HFFc6 (cell line): ENCODE results near the gene PTPRE. TPM values are rescaled to one million over a fixed set of nuclear protein-coding genes. Genes with fewer than 3 reads are reported as not detected.

Experiments
- DNase-seq: peaks from one replicate; pipeline ENCODE4 v3.0.0-alpha.2; 2018
- H3K27ac Mint-ChIP-seq: 2 replicates; pipeline ENCODE4 v1.8.0; 2020; ENCODE audit warnings: mild to moderate bottlenecking, mixed read lengths
- H3K27me3 Mint-ChIP-seq: 2 replicates; pipeline ENCODE4 v1.8.0; 2021; ENCODE audit warnings: mild to moderate bottlenecking, moderate library complexity, mixed read lengths; ENCODE audit not compliant: insufficient read depth
- H3K36me3 Mint-ChIP-seq: 2 replicates; pipeline ENCODE4 v1.8.0; 2021; ENCODE audit warnings: low read depth, mixed read lengths
- H3K4me1 Mint-ChIP-seq: 2 replicates; pipeline ENCODE4 v1.8.0; 2020; ENCODE audit warnings: low read depth, mixed read lengths
- H3K4me3 Mint-ChIP-seq: 2 replicates; pipeline ENCODE4 v1.8.0; 2020; ENCODE audit warnings: mild to moderate bottlenecking, moderate library complexity, mixed read lengths
- H3K9me3 Mint-ChIP-seq: 2 replicates; pipeline ENCODE4 v1.8.0; 2020; ENCODE audit warnings: mild to moderate bottlenecking, mixed read lengths
- CTCF ChIP-seq: fragments of 200-600 bp; sonication (generic); IDR thresholded peaks from 2 replicates; pipeline ENCODE4 v1.5.0; 2021; ENCODE audit warnings: antibody characterized with exemption, mild to moderate bottlenecking
- total RNA-seq, 6 experiments: library from RNA; stranded (reverse); fragmentation: NEBNext Ultra II Directional; extraction: Animal tissue kit (Norgen Biotek cat#: 25700); gene quantifications; 2 replicates in 1 of 6; 3 replicates in 5 of 6; pipeline ENCODE4 v1.2.3, GENCODE V29; 2021

Gene PTPRE
- total RNA-seq, 6 experiments from 2014 or later = 0.14 to 0.37 (median 0.15) TPM; not detected in 3

- Mint-ChIP-seq H3K27me3 (peaks cover 5% of the 10 kb centered on the region), H3K27ac (no peak overlapping the region), H3K9me3 (peaks cover 4% of the 10 kb centered on the region), H3K4me1 (peaks cover 12% of the 10 kb centered on the region), H3K36me3 (no peaks in the 10 kb centered on the region), H3K4me3 (no peak overlapping the region)
- TF ChIP-seq CTCF = no peak
- no peak for DNase-seq
Measured at GRCh38 chr10:128068398-128069285, 161.7 kb downstream of the PTPRE start.

- no peaks in the 10 kb centered on the region for H3K36me3 Mint-ChIP-seq
- peak; percentile 93 for TF ChIP-seq CTCF
- no peak overlapping the region for H3K4me3 Mint-ChIP-seq
- peaks cover 5% of the 10 kb centered on the region for H3K27me3 Mint-ChIP-seq
- peak; percentile 50 for DNase-seq
- H3K27ac Mint-ChIP-seq = no peak overlapping the region
- peaks cover 8% of the 10 kb centered on the region for H3K4me1 Mint-ChIP-seq
- peaks cover 4% of the 10 kb centered on the region for H3K9me3 Mint-ChIP-seq
Measured at GRCh38 chr10:128069351-128070051, 162.6 kb downstream of the PTPRE start.

- peaks cover 2% of the 10 kb centered on the region; the same call in 1 of the 2 replicates for H3K4me1 Mint-ChIP-seq
- H3K27ac Mint-ChIP-seq = no peak overlapping the region
- peaks cover 5% of the 10 kb centered on the region for H3K27me3 Mint-ChIP-seq
- H3K9me3 Mint-ChIP-seq = peaks cover 4% of the 10 kb centered on the region
- H3K4me3 Mint-ChIP-seq = no peak overlapping the region
- H3K36me3 Mint-ChIP-seq = no peaks in the 10 kb centered on the region
- DNase-seq = no peak
- TF ChIP-seq CTCF = no peak
Measured at GRCh38 chr10:128070161-128070560, 163.3 kb downstream of the PTPRE start.

- Mint-ChIP-seq H3K4me1 (no peaks in the 10 kb centered on the region), H3K27me3 (peaks cover 7% of the 10 kb centered on the region), H3K36me3 (no peaks in the 10 kb centered on the region), H3K4me3 (no peak overlapping the region), H3K27ac (no peak overlapping the region), H3K9me3 (peaks cover 4% of the 10 kb centered on the region)
- no peak for DNase-seq
- no peak for TF ChIP-seq CTCF
Measured at GRCh38 chr10:128070721-128071416, 164.0 kb downstream of the PTPRE start.

GRCh38 chr10:128071417-128071782 is 164.5 kb downstream of the PTPRE start:
- Mint-ChIP-seq H3K4me3 (no peak overlapping the region), H3K27ac (no peak overlapping the region), H3K4me1 (no peaks in the 10 kb centered on the region), H3K36me3 (no peaks in the 10 kb centered on the region), H3K27me3 (peaks cover 7% of the 10 kb centered on the region), H3K9me3 (peaks cover 4% of the 10 kb centered on the region)
- DNase-seq = no peak
- no peak for TF ChIP-seq CTCF
